OCI-LY3 (cell line): ENCODE measurements around the gene CIT.

Experiments
- H2AFZ ChIP-seq: fragments of 200-600, 300-600 bp; shearing (Covaris generic); 2 replicates; pipeline ENCODE4 v1.6.0; 2014; ENCODE audit warnings: antibody characterized with exemption, low read depth, low read length
- H3K27ac ChIP-seq: fragments of 200-600, 300-600 bp; sonication (generic); 2 replicates; pipeline ENCODE4 v1.5.1; 2014; ENCODE audit warnings: mild to moderate bottlenecking, low read length, moderate library complexity, mixed read lengths
- H3K27me3 ChIP-seq: fragments of 200-600, 300-600 bp; sonication (generic); 2 replicates; pipeline ENCODE4 v1.6.1; 2014; ENCODE audit warnings: low read depth, low read length, mixed read lengths
- H3K36me3 ChIP-seq: fragments of 200-600, 300-600 bp; sonication (generic); replicated peaks from 2 replicates; pipeline ENCODE3; 2014; ENCODE audit warnings: low read depth, low read length, mixed read lengths
- H3K4me1 ChIP-seq: fragments of 300-600, 200-600 bp; sonication (generic); 2 replicates; pipeline ENCODE4 v1.6.1; 2014; ENCODE audit warnings: low read length, mixed read lengths
- H3K4me2 ChIP-seq: fragments of 200-600, 300-600 bp; sonication (generic); 2 replicates; pipeline ENCODE4 v1.6.1; 2014; ENCODE audit warnings: low read length, mixed read lengths
- H3K4me3 ChIP-seq: fragments of 300-600, 200-600 bp; sonication (generic); 2 replicates; pipeline ENCODE4 v1.5.1; 2014; ENCODE audit warnings: antibody characterized with exemption, mild to moderate bottlenecking, low read length, moderate library complexity
- H3K79me2 ChIP-seq: fragments of 300-600, 200-600 bp; shearing (Covaris generic); 2 replicates; pipeline ENCODE4 v1.6.1; 2014; ENCODE audit warnings: mild to moderate bottlenecking, low read length, mixed read lengths
- H3K9ac ChIP-seq: fragments of 300-600, 200-600 bp; shearing (Covaris generic); 2 replicates; pipeline ENCODE4 v1.6.0; 2014; ENCODE audit warnings: mild to moderate bottlenecking, low read length, moderate library complexity
- H3K9me3 ChIP-seq: fragments of 200-600, 300-600 bp; shearing (Covaris generic); 2 replicates; pipeline ENCODE4 v1.6.1; 2014; ENCODE audit warnings: low read length, mixed read lengths; ENCODE audit not compliant: insufficient read depth
- H4K20me1 ChIP-seq: fragments of 200-600, 300-600 bp; sonication (generic); 2 replicates; pipeline ENCODE4 v1.6.1; 2016; ENCODE audit warnings: low read length, mixed read lengths; ENCODE audit not compliant: insufficient read depth
- CTCF ChIP-seq: fragments of 200-600, 300-600 bp; sonication (generic); IDR thresholded peaks from 2 replicates; pipeline ENCODE4 v1.5.1; 2014; ENCODE audit warnings: antibody characterized with exemption, low read length, low read depth
- EZH2phosphoT487 ChIP-seq: fragments of 200-600 bp; shearing (Covaris generic); IDR thresholded peaks from 2 replicates; pipeline ENCODE4 v1.6.1; 2018; ENCODE audit warnings: antibody characterized with exemption, mixed run types, low read depth

Gene CIT

GRCh38 chr12:119807380-119807779, 69.7 kb downstream of the CIT start:
- Histone ChIP-seq H3K4me2 (no peak overlapping the region), H3K4me3 (no peak overlapping the region), H3K79me2 (no peaks in the 10 kb centered on the region), H3K27ac (no peak overlapping the region), H3K36me3 (peaks cover 14% of the 10 kb centered on the region), H3K4me1 (no peaks in the 10 kb centered on the region), H3K27me3 (no peaks in the 10 kb centered on the region), H2AFZ (no peak overlapping the region), H3K9me3 (peaks cover 3% of the 10 kb centered on the region; the same call in 1 of the 2 replicates), H4K20me1 (no peaks in the 10 kb centered on the region), H3K9ac (no peak overlapping the region)
- TF ChIP-seq CTCF (no peak), EZH2phosphoT487 (no peak)

GRCh38 chr12:119804011-119804641, 73.0 kb downstream of the CIT start:
- no peak overlapping the region for H3K4me2 ChIP-seq
- H3K27me3 ChIP-seq, result no peaks in the 10 kb centered on the region
- H3K4me1 ChIP-seq, result no peaks in the 10 kb centered on the region
- no peak overlapping the region for H3K9ac ChIP-seq
- H3K27ac ChIP-seq, result no peak overlapping the region
- no peak overlapping the region for H3K4me3 ChIP-seq
- H3K9me3 ChIP-seq, result peaks cover 3% of the 10 kb centered on the region; the same call in 1 of the 2 replicates
- TF ChIP-seq CTCF (peak; percentile 25; the same call in 1 of the 2 replicates), EZH2phosphoT487 (no peak)
- no peaks in the 10 kb centered on the region for H4K20me1 ChIP-seq
- H3K36me3 ChIP-seq, result peaks cover 14% of the 10 kb centered on the region
- no peak overlapping the region for H2AFZ ChIP-seq
- no peaks in the 10 kb centered on the region for H3K79me2 ChIP-seq

GRCh38 chr12:119803381-119803791, 73.7 kb downstream of the CIT start:
- H3K9ac ChIP-seq, result no peak overlapping the region
- H3K4me2 ChIP-seq, result no peak overlapping the region
- H2AFZ ChIP-seq, result no peak overlapping the region
- H4K20me1 ChIP-seq, result no peaks in the 10 kb centered on the region
- no peaks in the 10 kb centered on the region for H3K27me3 ChIP-seq
- TF ChIP-seq CTCF, result no peak
- TF ChIP-seq EZH2phosphoT487, result no peak
- no peaks in the 10 kb centered on the region for H3K79me2 ChIP-seq
- peaks cover 17% of the 10 kb centered on the region for H3K36me3 ChIP-seq
- H3K4me3 ChIP-seq, result no peak overlapping the region
- H3K27ac ChIP-seq, result no peak overlapping the region
- no peaks in the 10 kb centered on the region for H3K4me1 ChIP-seq
- peaks cover 3% of the 10 kb centered on the region; the same call in 1 of the 2 replicates for H3K9me3 ChIP-seq

- TF ChIP-seq EZH2phosphoT487 (no peak), CTCF (no peak)
- no peaks in the 10 kb centered on the region for H4K20me1 ChIP-seq
- no peaks in the 10 kb centered on the region for H3K4me1 ChIP-seq
- H3K79me2 ChIP-seq, result no peaks in the 10 kb centered on the region
- H3K36me3 ChIP-seq, result peaks cover 17% of the 10 kb centered on the region
- H3K9ac ChIP-seq, result no peak overlapping the region
- H3K9me3 ChIP-seq, result peaks cover 3% of the 10 kb centered on the region; the same call in 1 of the 2 replicates
- no peak overlapping the region for H3K27ac ChIP-seq
- H3K4me2 ChIP-seq, result no peak overlapping the region
- H3K27me3 ChIP-seq, result no peaks in the 10 kb centered on the region
- H3K4me3 ChIP-seq, result no peak overlapping the region
- no peak overlapping the region for H2AFZ ChIP-seq
Observed at GRCh38 chr12:119802472-119802871, 74.6 kb downstream of the CIT start.
